ENCODE data around the gene LRMDA. TPM values are rescaled to one million over a fixed set of nuclear protein-coding genes. Genes with fewer than 3 reads are reported as not detected.

Gene LRMDA
- total RNA-seq, 4 donors from 2014 or later: 9.8 to 18.6 (median 15.8) TPM

GRCh38 chr10:75402486-75403143 lies 28.8 kb upstream of the LRMDA start:
- WGBS, 2 donors: 0 to 1% methylated on average over 25 to 42 of the region's 42 CpGs
- peaks cover 0 to 50% (median 6%) of the 10 kb centered on the region in 4 donors for H3K4me1 ChIP-seq

GRCh38 chr10:75403144-75403938 lies 28.1 kb upstream of the LRMDA start:
- Histone ChIP-seq H3K27me3 (peaks cover 0 to 4% of the 10 kb centered on the region in 2 donors), H3K27ac (peak overlapping the region; percentile 90 to 97 (median 95)), H3K4me3 (peak overlapping the region; percentile 75 to 95 (median 88)), H3K36me3 (peaks cover 0 to 15% (median 0%) of the 10 kb centered on the region in 3 donors), H3K4me1 (peaks cover 0 to 49% (median 6%) of the 10 kb centered on the region in 4 donors), H3K9me3 (no peaks in the 10 kb centered on the region)
- WGBS, 2 donors: 0 to 1% methylated on average over 55 to 56 of the region's 56 CpGs
- DNase-seq (ENCODE audit: low spot score in 2 of 2): peak; percentile 14 to 17
- TF ChIP-seq EP300 (IDR thresholded peaks at IDR 0.05): no peak
- peak in 1 of 5 experiments; percentile 4 for TF ChIP-seq CTCF (IDR thresholded peaks at IDR 0.05)

More at GRCh38 chr10:75402486-75403143, 28.8 kb upstream of the LRMDA start:
- H3K9me3 ChIP-seq: no peaks in the 10 kb centered on the region
- peaks cover 0 to 16% (median 0%) of the 10 kb centered on the region in 3 donors for H3K36me3 ChIP-seq
- DNase-seq (ENCODE audit: low spot score in 2 of 2): peak in 1 of 2 donors; percentile 17
- H3K4me3 ChIP-seq: peak overlapping the region; percentile 75 to 95 (median 88)
- H3K27me3 ChIP-seq: peaks cover 0 to 4% of the 10 kb centered on the region in 2 donors
- TF ChIP-seq CTCF (IDR thresholded peaks at IDR 0.05): no peak
- peak in 1 of 2 donors; percentile 7 for TF ChIP-seq EP300 (IDR thresholded peaks at IDR 0.05)
- H3K27ac ChIP-seq: peak overlapping the region; percentile 90 to 97 (median 95)

GRCh38 chr10:75403939-75404814 lies 27.2 kb upstream of the LRMDA start:
- 4 to 15% methylated on average over 31 to 58 of the region's 58 CpGs for WGBS, 2 donors
- Histone ChIP-seq H3K27ac (peak overlapping the region; percentile 90 to 97 (median 95)), H3K4me1 (peaks cover 0 to 41% (median 6%) of the 10 kb centered on the region in 4 donors)

More at GRCh38 chr10:75403939-75404814, 27.2 kb upstream of the LRMDA start:
- DNase-seq (ENCODE audit: low spot score in 2 of 2): no peak
- Histone ChIP-seq H3K9me3 (no peaks in the 10 kb centered on the region), H3K36me3 (peaks cover 0 to 6% (median 0%) of the 10 kb centered on the region in 3 donors), H3K4me3 (peak overlapping the region; percentile 75 to 95 (median 88)), H3K27me3 (peaks cover 0 to 4% of the 10 kb centered on the region in 2 donors)
- no peak for TF ChIP-seq CTCF (IDR thresholded peaks at IDR 0.05)
- TF ChIP-seq POLR2A (IDR thresholded peaks at IDR 0.05): no peak
- no peak for TF ChIP-seq EP300 (IDR thresholded peaks at IDR 0.05)

Measured in tibial nerve (tissue), 4 donors.